Neural crest cell (in vitro differentiated cells): ENCODE data around the gene UNCX. TPM values are rescaled to one million over a fixed set of nuclear protein-coding genes. Genes with fewer than 3 reads are reported as not detected.
A peak's percentile ranks its signal among the peaks of the same experiment; 100 is the strongest.

Source experiments
- DNase-seq: peaks from one replicate; pipeline ENCODE4 v3.0.0; 2021; ENCODE audit warnings: low read depth, mixed read lengths, low spot score
- H3K27ac Mint-ChIP-seq: one replicate; pipeline ENCODE4 v1.8.0; 2021; ENCODE audit warnings: mild to moderate bottlenecking, mixed read lengths; ENCODE audit not compliant: unreplicated experiment
- H3K27me3 Mint-ChIP-seq: 2 replicates; pipeline ENCODE4 v1.8.0; 2021; ENCODE audit warnings: low read depth, mild to moderate bottlenecking, mixed read lengths
- H3K36me3 Mint-ChIP-seq: 2 replicates; pipeline ENCODE4 v1.8.0; 2021; ENCODE audit warnings: low read depth, mild to moderate bottlenecking, mixed read lengths
- H3K4me1 Mint-ChIP-seq: 2 replicates; pipeline ENCODE4 v1.8.0; 2021; ENCODE audit warnings: mixed read lengths
- H3K4me3 Mint-ChIP-seq: one replicate; pipeline ENCODE4 v1.8.0; 2021; ENCODE audit warnings: mild to moderate bottlenecking, mixed read lengths
- H3K9me3 Mint-ChIP-seq: 2 replicates; pipeline ENCODE4 v1.8.0; 2021; ENCODE audit warnings: mixed read lengths
- CTCF ChIP-seq: fragments of 200-600 bp; sonication (generic); conservative IDR thresholded peaks from 2 replicates; pipeline ENCODE4 v1.5.0; 2021; ENCODE audit warnings: antibody characterized with exemption, mild to moderate bottlenecking
- total RNA-seq: library from RNA; stranded (reverse); gene quantifications from 2 replicates; pipeline ENCODE4 v1.2.1, GENCODE V29; 2021

UNCX gene
- total RNA-seq, 1 donor from 2014 or later = 2.4 TPM

- Mint-ChIP-seq H3K36me3 (peaks cover 3% of the 10 kb centered on the region), H3K27me3 (peaks cover 87% of the 10 kb centered on the region), H3K4me3 (peak overlapping the region; percentile 62), H3K4me1 (peaks cover 22% of the 10 kb centered on the region), H3K27ac (no peak overlapping the region), H3K9me3 (no peaks in the 10 kb centered on the region)
- TF ChIP-seq CTCF = no peak
- DNase-seq = no peak
Observed at GRCh38 chr7:1230411-1231213, 2.1 kb upstream of the UNCX start.

GRCh38 chr7:1231214-1232102 is 1.2 kb upstream of the UNCX start:
- no peak overlapping the region for H3K27ac Mint-ChIP-seq
- H3K4me1 Mint-ChIP-seq = peaks cover 16% of the 10 kb centered on the region
- peak overlapping the region; percentile 67 for H3K4me3 Mint-ChIP-seq
- no peak for DNase-seq
- H3K9me3 Mint-ChIP-seq = no peaks in the 10 kb centered on the region
- H3K36me3 Mint-ChIP-seq = peaks cover 3% of the 10 kb centered on the region
- no peak for TF ChIP-seq CTCF
- peaks cover 81% of the 10 kb centered on the region for H3K27me3 Mint-ChIP-seq

GRCh38 chr7:1232103-1232466 is 587 bp upstream of the UNCX start:
- no peak for DNase-seq
- Mint-ChIP-seq H3K27ac (no peak overlapping the region), H3K36me3 (peaks cover 3% of the 10 kb centered on the region), H3K4me3 (peak overlapping the region; percentile 67), H3K4me1 (peaks cover 16% of the 10 kb centered on the region), H3K27me3 (peaks cover 78% of the 10 kb centered on the region), H3K9me3 (no peaks in the 10 kb centered on the region)
- no peak for TF ChIP-seq CTCF

- Mint-ChIP-seq H3K36me3 (peaks cover 3% of the 10 kb centered on the region), H3K27me3 (peaks cover 78% of the 10 kb centered on the region), H3K27ac (no peak overlapping the region), H3K4me3 (no peak overlapping the region), H3K4me1 (peaks cover 12% of the 10 kb centered on the region), H3K9me3 (no peaks in the 10 kb centered on the region)
- DNase-seq = no peak
- no peak for TF ChIP-seq CTCF
Observed at GRCh38 chr7:1233333-1234048, 819 bp downstream of the UNCX start.
